Astrocyte (in vitro differentiated cells and primary cell): ENCODE data around the gene ZNF662.

Experiments used
- CTCF ChIP-seq: IDR thresholded peaks from 2 replicates; pipeline ENCODE4 v1.5.1; 2011; ENCODE audit warnings: low read depth, mild to moderate bottlenecking, inconsistent platforms, low read length, moderate library complexity; ENCODE audit not compliant: insufficient read depth
- EZH2 ChIP-seq: IDR thresholded peaks from 2 replicates; pipeline ENCODE4 v1.6.1; 2012; ENCODE audit warnings: mild to moderate bottlenecking, low read length, inconsistent platforms; ENCODE audit not compliant: insufficient read depth

DNA sequence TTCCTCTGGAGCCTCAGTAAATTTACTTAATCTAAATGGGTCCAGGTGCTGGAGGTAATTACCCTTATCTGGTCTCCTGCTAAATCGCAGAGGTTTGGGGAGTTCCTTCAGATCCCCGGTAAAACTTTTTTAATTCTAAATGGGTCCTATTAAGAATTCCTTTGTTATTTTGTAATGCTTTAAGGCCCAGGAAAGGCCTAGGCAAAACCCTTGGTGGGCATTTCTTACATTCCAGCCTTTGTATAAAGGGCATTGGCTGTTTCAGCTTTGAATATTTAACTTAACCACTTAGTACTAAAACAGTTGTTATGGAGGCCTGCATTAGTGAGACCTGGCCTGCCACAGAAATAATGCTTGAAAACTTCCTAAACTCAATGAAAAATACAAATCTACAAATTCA lies 14.9 kb upstream of the ZNF662 start:
- TF ChIP-seq CTCF (no peak), EZH2 (no peak)
